Activated naive CD4-positive, alpha-beta T cell (primary cell): ENCODE results near the gene SASS6.

Experiments used
- DNase-seq, 4 experiments: peaks; one replicate each; lab custom pipeline; 2025; lab: John Stamatoyannopoulos, UW

SASS6 gene

GRCh38 chr1:100132566-100133477 is at the start of gene SASS6, which contains the start of gene TRMT13:
TSS of gene SASS6 (minus strand) at chr1:100132930. CDS start at chr1:100132814, 116 bp downstream.
TSS of gene TRMT13 (plus strand) at chr1:100133163. CDS start at chr1:100133169, 6 bp downstream.
- peak; percentile 77 to 88 (median 82) for DNase-seq

GRCh38 chr1:100178091-100178490 is 45.4 kb upstream of the SASS6 start, which contains the start of gene LRRC39:
TSS of gene LRRC39 (minus strand) at chr1:100178256. CDS start at chr1:100168516, 9,740 bp downstream.
- no peak for DNase-seq

GRCh38 chr1:100177295-100178041 is 44.7 kb upstream of the SASS6 start:
- no peak for DNase-seq

GRCh38 chr1:100168051-100168450 is 35.3 kb upstream of the SASS6 start:
- no peak for DNase-seq

- no peak for DNase-seq
Observed at GRCh38 chr1:100164702-100165101, 32.0 kb upstream of the SASS6 start.

- no peak for DNase-seq
Observed at GRCh38 chr1:100164216-100164615, 31.5 kb upstream of the SASS6 start.

GRCh38 chr1:100162881-100163280 is 30.2 kb upstream of the SASS6 start:
- DNase-seq: no peak

- no peak for DNase-seq
Observed at GRCh38 chr1:100152271-100152670, 19.5 kb upstream of the SASS6 start.

- DNase-seq: no peak
Observed at GRCh38 chr1:100151679-100152078, 18.9 kb upstream of the SASS6 start.

- DNase-seq: no peak
Observed at GRCh38 chr1:100147875-100148274, 15.1 kb upstream of the SASS6 start.

GRCh38 chr1:100146958-100147357 is 14.2 kb upstream of the SASS6 start:
- DNase-seq: no peak

GRCh38 chr1:100145116-100145515 is 12.4 kb upstream of the SASS6 start:
- DNase-seq: no peak

- no peak for DNase-seq
Observed at GRCh38 chr1:100142343-100142742, 9.6 kb upstream of the SASS6 start.

- no peak for DNase-seq
Observed at GRCh38 chr1:100141192-100141591, 8.5 kb upstream of the SASS6 start.

GRCh38 chr1:100137602-100138001 is 4.9 kb upstream of the SASS6 start:
- DNase-seq: no peak

GRCh38 chr1:100134872-100135271 is 2.1 kb upstream of the SASS6 start:
- DNase-seq: no peak

- no peak for DNase-seq
Observed at GRCh38 chr1:100131623-100132022, 1.1 kb downstream of the SASS6 start.

GRCh38 chr1:100130552-100131077 is 2.1 kb downstream of the SASS6 start:
- no peak for DNase-seq

- DNase-seq: no peak
Observed at GRCh38 chr1:100127226-100127625, 5.5 kb downstream of the SASS6 start.

GRCh38 chr1:100122177-100122576 is 10.6 kb downstream of the SASS6 start:
- DNase-seq: no peak

GRCh38 chr1:100115524-100115923 is 17.2 kb downstream of the SASS6 start:
- DNase-seq: no peak

- DNase-seq: no peak
Observed at GRCh38 chr1:100109554-100110066, 23.1 kb downstream of the SASS6 start.
